HepG2 (cell line): Measurements from ENCODE around the gene TMBIM6. TPM values are rescaled to one million over a fixed set of nuclear protein-coding genes. Genes with fewer than 3 reads are reported as not detected.

ENCODE experiments used
- CREB3 ChIP-seq: sonication (generic); formaldehyde crosslinking; IDR thresholded peaks from 2 replicates; pipeline ENCODE4 v1.5.0; 2020; ENCODE audit warnings: missing genetic modification reagents
- CREM ChIP-seq, 2 experiments: sonication (generic) in 1 of 2; formaldehyde crosslinking in 1 of 2; IDR thresholded peaks; 2 replicates each; pipeline versions ENCODE4 v1.4.0 to v1.6.1; 2016 to 2020; ENCODE audit warnings: antibody characterized with exemption in 1 of 2, mild to moderate bottlenecking in 1 of 2, missing genetic modification reagents in 1 of 2
- GTF3A ChIP-seq: sonication (generic); formaldehyde crosslinking; conservative IDR thresholded peaks from 2 replicates; pipeline ENCODE4 v1.4.0; 2020; ENCODE audit warnings: mild to moderate bottlenecking, missing genetic modification reagents
- HNRNPH1 ChIP-seq: fragments of 200-400 bp; formaldehyde crosslinking; optimal IDR thresholded peaks from 2 replicates; pipeline ENCODE3; 2017; ENCODE audit warnings: mild to moderate bottlenecking, low read depth, low read length
- KDM5B ChIP-seq: sonication (generic); formaldehyde crosslinking; IDR thresholded peaks from 2 replicates; pipeline ENCODE4 v1.4.0; 2020; ENCODE audit warnings: missing genetic modification reagents, mild to moderate bottlenecking, borderline replicate concordance
- MED1 ChIP-seq: sonication (generic); formaldehyde crosslinking; IDR thresholded peaks from 2 replicates; pipeline ENCODE4 v1.4.0; 2020; ENCODE audit warnings: missing genetic modification reagents
- NFIB ChIP-seq: sonication (generic); formaldehyde crosslinking; IDR thresholded peaks from 2 replicates; pipeline ENCODE4 v1.9.0; 2021; ENCODE audit warnings: missing genetic modification reagents, mild to moderate bottlenecking, borderline replicate concordance
- PLRG1 ChIP-seq: fragments of 450-650 bp; conservative IDR thresholded peaks from 2 replicates; pipeline ENCODE4 v1.6.1; 2016
- SRY ChIP-seq: sonication (generic); formaldehyde crosslinking; IDR thresholded peaks from 2 replicates; pipeline ENCODE4 v1.8.0; 2022; ENCODE audit warnings: mild to moderate bottlenecking, missing genetic modification reagents
- ZBTB3 ChIP-seq: sonication (generic); formaldehyde crosslinking; IDR thresholded peaks from 2 replicates; pipeline ENCODE4 v1.4.0; 2020; ENCODE audit warnings: low read depth, mild to moderate bottlenecking, moderate library complexity, missing genetic modification reagents, borderline replicate concordance
- ZBTB49 ChIP-seq: sonication (generic); formaldehyde crosslinking; IDR thresholded peaks from 2 replicates; pipeline ENCODE4 v1.4.0; 2020; ENCODE audit warnings: missing genetic modification reagents, borderline replicate concordance
- ZMAT5 ChIP-seq: sonication (generic); formaldehyde crosslinking; IDR thresholded peaks from 2 replicates; pipeline ENCODE4 v1.5.0; 2020; ENCODE audit warnings: mild to moderate bottlenecking, low read depth, missing genetic modification reagents, borderline replicate concordance
- ZMYM2 ChIP-seq: sonication (generic); formaldehyde crosslinking; IDR thresholded peaks from 2 replicates; pipeline ENCODE4 v1.8.0; 2022; ENCODE audit warnings: mild to moderate bottlenecking, missing genetic modification reagents
- ZNF17 ChIP-seq: sonication (generic); formaldehyde crosslinking; IDR thresholded peaks from 2 replicates; pipeline ENCODE4 v1.5.0; 2020; ENCODE audit warnings: mild to moderate bottlenecking, missing genetic modification reagents
- ZNF224 ChIP-seq: sonication (generic); formaldehyde crosslinking; IDR thresholded peaks from 2 replicates; pipeline ENCODE4 v1.5.0; 2020; ENCODE audit warnings: mild to moderate bottlenecking, missing genetic modification reagents
- ZNF30 ChIP-seq: sonication (generic); formaldehyde crosslinking; IDR thresholded peaks from 2 replicates; pipeline ENCODE4 v1.5.0; 2020; ENCODE audit warnings: mild to moderate bottlenecking, missing genetic modification reagents
- ZNF563 ChIP-seq: sonication (generic); formaldehyde crosslinking; IDR thresholded peaks from 2 replicates; pipeline ENCODE4 v1.8.0; 2022; ENCODE audit warnings: mild to moderate bottlenecking, moderate library complexity, missing genetic modification reagents
- ZNF567 ChIP-seq: sonication (generic); formaldehyde crosslinking; IDR thresholded peaks from 2 replicates; pipeline ENCODE4 v1.8.1; 2023; ENCODE audit warnings: mild to moderate bottlenecking, missing genetic modification reagents, borderline replicate concordance
- ZNF569 ChIP-seq: sonication (generic); formaldehyde crosslinking; IDR thresholded peaks from 2 replicates; pipeline ENCODE4 v1.5.0; 2020; ENCODE audit warnings: mild to moderate bottlenecking, missing genetic modification reagents, moderate library complexity, borderline replicate concordance
- ZNF704 ChIP-seq: sonication (generic); formaldehyde crosslinking; IDR thresholded peaks from 2 replicates; pipeline ENCODE4 v1.8.1; 2023; ENCODE audit warnings: mild to moderate bottlenecking, inconsistent platforms, moderate library complexity, missing genetic modification reagents, borderline replicate concordance
- ZNF747 ChIP-seq: sonication (generic); formaldehyde crosslinking; IDR thresholded peaks from 2 replicates; pipeline ENCODE4 v1.8.1; 2023; ENCODE audit warnings: missing genetic modification reagents, mild to moderate bottlenecking, borderline replicate concordance
- ZSCAN21 ChIP-seq: sonication (generic); formaldehyde crosslinking; IDR thresholded peaks from 2 replicates; pipeline ENCODE4 v1.8.0; 2022; ENCODE audit warnings: mild to moderate bottlenecking, missing genetic modification reagents, moderate library complexity, borderline replicate concordance
- ZSCAN29 ChIP-seq: sonication (generic); formaldehyde crosslinking; conservative IDR thresholded peaks from 2 replicates; pipeline ENCODE4 v1.4.0; 2020; ENCODE audit warnings: mild to moderate bottlenecking, missing genetic modification reagents
- polyA plus RNA-seq, 8 experiments: library from polyadenylated mRNA; depleted of rRNA in 3 of 8; stranded (reverse) in 7 of 8; unstranded in 1 of 8; fragments of >200 nt; fragmentation: Illumina TruSeq in 4 of 8; extraction: Trizol in 4 of 8; gene quantifications; 2 replicates each; pipeline versions ENCODE4 v1.2.1 to v1.2.3, GENCODE V29; 2011 to 2016; ENCODE audit warnings: low read depth in 4 of 8, missing spikeins in 1 of 8, mixed read lengths in 1 of 8; ENCODE audit not compliant: insufficient read depth in 1 of 8
- total RNA-seq, 5 experiments: library from RNA; depleted of rRNA; stranded (reverse); fragments of >200 nt; fragmentation: Illumina TruSeq; extraction: Trizol; gene quantifications; 2 replicates each; pipeline ENCODE4 v1.2.3, GENCODE V29; 2016; ENCODE audit warnings: low read depth in 1 of 5
- TF ChIP-seq, protein P1 (sequence below): sonication (generic); formaldehyde crosslinking; IDR thresholded peaks from 2 replicates; pipeline ENCODE4 v1.4.0; 2020; ENCODE audit warnings: missing genetic modification reagents

Gene TMBIM6
- total and polyA plus RNA-seq, 2 of the 13 experiments (the other 11 are each of a cell fraction or from before 2014, with no cell fraction given): 412 to 468 TPM

- TF ChIP-seq ZBTB49 (CRISPR knock-in tag): 0 out of 2 replicates have a peak, but pooled peaks have one; percentile 46
- peak; percentile 93; the same call in 1 of the 2 replicates for TF ChIP-seq KDM5B (CRISPR knock-in tag)
- TF ChIP-seq ZBTB3 (CRISPR knock-in tag): no peak; the same call in 1 of the 2 replicates
- no peak for TF ChIP-seq PLRG1
- TF ChIP-seq HNRNPH1: no peak
- peak; percentile 94; the same call in 1 of the 2 replicates for TF ChIP-seq CREB3 (CRISPR knock-in tag)
- peak; percentile 46; the same call in 1 of the 2 replicates for TF ChIP-seq MED1 (CRISPR knock-in tag)
- TF ChIP-seq CREM (IDR thresholded peaks at IDR 0.05): no peak
- no peak for TF ChIP-seq CREM (CRISPR knock-in tag; IDR thresholded peaks at IDR 0.05)
- TF ChIP-seq, protein P1, sequence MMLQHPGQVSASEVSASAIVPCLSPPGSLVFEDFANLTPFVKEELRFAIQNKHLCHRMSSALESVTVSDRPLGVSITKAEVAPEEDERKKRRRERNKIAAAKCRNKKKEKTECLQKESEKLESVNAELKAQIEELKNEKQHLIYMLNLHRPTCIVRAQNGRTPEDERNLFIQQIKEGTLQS: peak; percentile 54; the same call in 1 of the 2 replicates
- TF ChIP-seq ZSCAN29 (CRISPR knock-in tag): no peak
- 0 out of 2 replicates have a peak, but pooled peaks have one; percentile 40 for TF ChIP-seq ZNF567 (CRISPR knock-in tag)
- TF ChIP-seq ZNF30 (CRISPR knock-in tag): no peak
- peak; percentile 83; the same call in 1 of the 2 replicates for TF ChIP-seq ZSCAN21 (CRISPR knock-in tag)
- no peak for TF ChIP-seq GTF3A (CRISPR knock-in tag)
- TF ChIP-seq ZMAT5 (CRISPR knock-in tag): no peak
- TF ChIP-seq ZNF563 (CRISPR knock-in tag): peak; percentile 59; the same call in 1 of the 2 replicates
- no peak for TF ChIP-seq ZMYM2 (CRISPR knock-in tag)
- peak; percentile 89 for TF ChIP-seq ZNF704
- TF ChIP-seq NFIB (CRISPR knock-in tag): no peak
- TF ChIP-seq SRY (CRISPR knock-in tag): peak; percentile 77; the same call in 1 of the 2 replicates
- TF ChIP-seq ZNF224 (CRISPR knock-in tag): peak; percentile 64; the same call in 1 of the 2 replicates
- no peak for TF ChIP-seq ZNF17
- no peak for TF ChIP-seq ZNF569
- TF ChIP-seq ZNF747 (CRISPR knock-in tag): peak; percentile 77; the same call in 1 of the 2 replicates
These were observed 34.1 kb upstream of the TMBIM6 start, which contains the start of gene FMNL3 (continued) for GRCh38 chr12:49707128-49707811.
